ENCODE results near the gene USP54. TPM values are rescaled to one million over a fixed set of nuclear protein-coding genes. Genes with fewer than 3 reads are reported as not detected.
A peak's percentile ranks its signal among the peaks of the same experiment; 100 is the strongest.

USP54 gene
- total RNA-seq, 2 experiments from 2014 or later = 3.4 to 4.1 TPM

DNA sequence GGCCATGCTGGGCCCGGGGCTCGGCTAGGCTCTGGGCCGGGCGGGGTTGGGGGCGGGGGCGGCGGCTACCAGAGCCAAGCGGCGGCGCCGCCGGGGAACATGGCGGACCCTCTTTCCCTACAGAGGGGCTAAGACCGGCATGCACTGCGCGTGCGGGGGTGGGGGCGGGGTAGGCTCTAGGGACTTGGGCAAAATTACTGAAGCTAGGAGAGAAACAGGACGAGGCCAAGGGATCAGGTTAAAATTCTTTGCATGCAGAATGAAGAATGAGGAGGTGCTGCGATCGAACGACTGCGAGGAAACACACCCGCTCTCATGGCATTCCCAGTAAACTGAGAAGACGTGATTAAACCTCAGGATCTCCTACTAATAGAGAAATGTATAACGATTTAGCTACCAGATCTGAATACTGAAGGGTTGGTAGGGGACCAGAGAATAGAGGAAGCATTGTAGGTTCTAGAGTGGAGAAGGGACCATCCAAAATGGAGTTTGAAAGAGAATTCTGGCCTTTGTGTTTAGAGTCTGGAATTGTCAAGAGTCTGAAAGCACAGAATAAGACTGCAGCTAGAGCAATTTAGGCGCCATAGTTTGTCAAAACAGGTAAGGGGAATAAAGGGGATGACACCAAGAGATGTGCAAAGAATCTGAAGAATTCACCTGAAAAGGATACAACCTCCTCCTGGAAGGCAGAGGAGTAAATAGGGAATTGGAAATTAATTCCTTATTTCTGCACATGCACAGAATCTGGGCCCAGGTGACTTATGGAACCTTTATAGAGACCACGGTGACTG lies 95.1 kb downstream of the USP54 start, which contains the start of gene PPP3CB:
TSS of gene PPP3CB (minus strand) at position 141 of the 791 bp plus-strand sequence. CDS start at position 6, 135 bp downstream.
- H3K9me3 Mint-ChIP-seq = no peaks in the 10 kb centered on the region
- ATAC-seq (ENCODE audit: low read depth) (peak; percentile 80), DNase-seq (no peak)
- no peaks in the 10 kb centered on the region for H3K27me3 Mint-ChIP-seq
- peaks cover 28% of the 10 kb centered on the region for H3K4me1 Mint-ChIP-seq
- H3K36me3 Mint-ChIP-seq = peaks cover 12% of the 10 kb centered on the region
- H3K27ac Mint-ChIP-seq = peak within 1 kb of the TSS; percentile 96
- H3K4me3 Mint-ChIP-seq = peak within 1 kb of the TSS; percentile 98
- POLR2A ChIA-PET = interaction anchor here (0.5 to 2.5 kb wide), 17 partner anchors 8 to 400 kb away, joined by 3 to 20 read pairs (median 4); partner anchors contain the start of genes ANXA7, CFAP70, CHCHD1 and DNAJC9

DNA sequence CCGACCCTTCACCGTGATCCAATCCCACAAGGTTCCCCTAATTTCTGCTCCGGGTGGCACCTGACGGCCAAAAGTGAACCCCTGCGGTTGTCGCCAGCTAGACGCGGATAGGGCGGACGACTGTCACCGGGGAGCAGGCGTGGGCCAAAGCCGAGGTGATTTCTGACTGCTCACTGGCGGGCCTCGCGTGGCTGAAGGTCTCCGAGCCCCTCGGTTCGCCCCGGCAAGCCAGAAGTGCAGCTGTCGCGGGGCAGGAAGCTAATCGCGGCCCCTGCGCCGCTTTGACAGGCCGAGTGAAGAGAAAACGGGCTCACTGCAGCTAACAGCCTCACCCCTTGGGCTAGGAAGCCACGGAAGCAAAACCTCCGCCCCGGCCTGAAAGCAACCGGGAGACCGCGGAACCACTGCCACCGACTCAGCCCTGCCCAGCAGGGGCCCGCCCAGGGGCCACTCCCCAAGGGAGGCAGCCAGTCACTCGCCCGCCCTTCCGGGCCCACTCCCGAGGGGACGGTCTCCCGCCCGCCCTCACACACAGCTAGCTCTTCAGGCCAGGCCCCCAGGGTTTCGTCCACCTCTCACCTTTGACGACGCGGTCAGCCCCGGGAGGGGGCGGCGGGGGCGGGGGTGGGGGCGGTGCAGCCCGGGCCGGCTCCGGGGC lies 95.8 kb downstream of the USP54 start:
- H3K4me3 Mint-ChIP-seq = peak overlapping the region; percentile 98
- H3K27ac Mint-ChIP-seq = peak overlapping the region; percentile 96
- peak; percentile 93 for ATAC-seq (ENCODE audit: low read depth)
- POLR2A ChIA-PET = interaction anchor here (0.6 to 2.5 kb wide), 17 partner anchors 9 to 401 kb away, joined by 3 to 20 read pairs (median 4); partner anchors contain the start of genes ANXA7, CFAP70, CHCHD1 and DNAJC9
- no peaks in the 10 kb centered on the region for H3K27me3 Mint-ChIP-seq
- H3K36me3 Mint-ChIP-seq = peaks cover 12% of the 10 kb centered on the region
- peak; percentile 89 for DNase-seq
- no peaks in the 10 kb centered on the region for H3K9me3 Mint-ChIP-seq
- peaks cover 27% of the 10 kb centered on the region for H3K4me1 Mint-ChIP-seq

DNA sequence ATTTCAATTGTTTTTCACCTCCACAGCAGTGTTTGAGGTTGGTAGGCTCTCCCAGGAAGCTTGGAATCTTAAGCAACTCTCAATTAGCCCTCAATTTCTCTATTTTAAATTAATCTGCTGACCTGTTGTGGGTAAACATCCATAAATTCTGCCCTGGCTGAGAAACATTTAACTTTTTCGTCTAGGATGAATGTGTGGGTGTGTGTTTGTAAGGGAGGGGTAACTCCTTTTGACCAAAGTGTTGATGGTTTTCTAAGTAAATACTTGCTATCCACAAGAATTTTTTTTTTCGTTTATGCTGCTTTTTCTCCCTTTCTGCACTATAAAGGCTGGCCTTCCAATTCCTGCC lies 96.3 kb downstream of the USP54 start:
- Mint-ChIP-seq H3K4me3 (peak overlapping the region; percentile 98), H3K27me3 (no peaks in the 10 kb centered on the region), H3K27ac (peak overlapping the region; percentile 96), H3K36me3 (peaks cover 12% of the 10 kb centered on the region), H3K4me1 (peaks cover 27% of the 10 kb centered on the region), H3K9me3 (no peaks in the 10 kb centered on the region)
- POLR2A ChIA-PET = interaction anchor here (0.7 to 2.3 kb wide), 10 partner anchors 8 to 400 kb away, joined by 3 to 20 read pairs (median 5); partner anchors contain the start of genes ANXA7, DNAJC9 and MRPS16
- ATAC-seq (ENCODE audit: low read depth) (no peak), DNase-seq (no peak)

DNA sequence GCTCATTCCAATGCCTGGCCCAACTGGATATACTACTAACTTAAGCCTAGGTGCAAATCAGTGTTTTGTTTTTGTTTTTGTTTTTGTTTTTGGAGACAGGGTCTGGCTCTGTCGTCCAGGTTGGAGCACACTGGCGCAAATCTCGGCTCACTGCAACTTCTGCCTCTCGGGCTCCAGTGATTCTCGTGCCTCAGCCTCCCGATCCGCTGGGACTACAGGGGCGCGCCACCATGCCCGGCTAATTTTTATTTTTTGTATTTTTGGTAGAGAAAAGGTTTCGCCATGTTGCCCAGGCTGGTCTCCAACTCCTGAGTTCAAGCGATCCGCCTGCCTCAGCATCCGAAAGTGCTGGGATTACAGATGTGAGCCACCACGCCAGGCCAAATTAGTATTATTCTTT lies 96.9 kb downstream of the USP54 start:
- no peak for ATAC-seq (ENCODE audit: low read depth)
- no peaks in the 10 kb centered on the region for H3K9me3 Mint-ChIP-seq
- H3K4me1 Mint-ChIP-seq = peaks cover 27% of the 10 kb centered on the region
- no peak for DNase-seq
- peak overlapping the region; percentile 38 for H3K4me3 Mint-ChIP-seq
- peaks cover 14% of the 10 kb centered on the region for H3K36me3 Mint-ChIP-seq
- POLR2A ChIA-PET = interaction anchor here (2.1 to 2.3 kb wide), 3 partner anchors 131 to 247 kb away, joined by 11 to 20 read pairs (median 13); partner anchors contain the start of genes DNAJC9 and MRPS16
- no peak overlapping the region for H3K27ac Mint-ChIP-seq
- H3K27me3 Mint-ChIP-seq = no peaks in the 10 kb centered on the region

DNA sequence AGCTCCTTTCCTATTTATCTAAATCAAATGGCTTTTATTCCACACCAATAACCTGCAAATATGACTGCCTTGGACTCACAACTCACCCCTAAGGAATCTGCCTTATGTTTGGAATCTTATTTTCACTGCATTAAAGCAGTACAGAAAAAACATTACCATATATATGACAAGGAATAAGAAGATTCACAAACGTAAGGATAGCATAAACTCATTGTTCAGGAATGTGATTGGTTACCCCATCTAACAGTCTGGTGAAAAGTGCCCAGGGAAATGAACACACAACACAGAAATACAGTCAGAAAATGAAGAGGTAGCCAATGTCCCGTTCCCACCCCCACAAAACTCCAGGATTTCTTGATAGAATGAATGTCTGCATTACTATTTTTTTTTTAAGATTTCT lies 97.4 kb downstream of the USP54 start:
- Mint-ChIP-seq H3K4me3 (peak overlapping the region; percentile 38), H3K27ac (peak overlapping the region; percentile 47), H3K9me3 (no peaks in the 10 kb centered on the region), H3K27me3 (no peaks in the 10 kb centered on the region), H3K4me1 (peaks cover 27% of the 10 kb centered on the region), H3K36me3 (peaks cover 17% of the 10 kb centered on the region)
- POLR2A ChIA-PET = interaction anchor here (0.7 kb wide), 1 partner anchor 224 kb away, joined by 3 read pairs; no protein-coding TSS in a partner anchor
- ATAC-seq (ENCODE audit: low read depth) (no peak), DNase-seq (no peak)

DNA sequence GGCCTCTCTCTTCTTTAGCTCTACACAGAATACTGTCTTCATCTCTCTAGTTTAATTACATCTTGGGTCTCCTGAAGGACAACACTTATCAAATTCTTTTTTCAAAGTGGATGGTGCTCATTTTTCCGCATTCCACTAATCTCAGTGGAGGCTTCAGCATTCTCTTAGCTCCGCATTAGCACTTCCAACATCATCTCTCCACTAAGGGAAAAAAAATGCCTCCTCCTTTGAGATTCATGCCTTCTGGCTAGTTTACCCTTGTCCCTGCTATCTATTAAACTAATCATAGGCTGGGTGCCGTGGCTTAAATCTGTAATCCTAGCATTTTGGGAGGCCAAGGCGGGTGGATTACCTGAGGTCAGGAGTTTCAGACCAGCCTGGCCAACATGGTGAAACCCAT lies 104.5 kb downstream of the USP54 start:
- ATAC-seq (ENCODE audit: low read depth) (no peak), DNase-seq (no peak)
- H3K27ac Mint-ChIP-seq = no peak overlapping the region
- H3K36me3 Mint-ChIP-seq = peaks cover 29% of the 10 kb centered on the region
- no peaks in the 10 kb centered on the region for H3K27me3 Mint-ChIP-seq
- H3K9me3 Mint-ChIP-seq = no peaks in the 10 kb centered on the region
- POLR2A ChIA-PET = interaction anchor here (0.9 kb wide), 1 partner anchor 9 kb away, joined by 3 read pairs; no protein-coding TSS in a partner anchor
- no peak overlapping the region for H3K4me3 Mint-ChIP-seq
- H3K4me1 Mint-ChIP-seq = peaks cover 5% of the 10 kb centered on the region

DNA sequence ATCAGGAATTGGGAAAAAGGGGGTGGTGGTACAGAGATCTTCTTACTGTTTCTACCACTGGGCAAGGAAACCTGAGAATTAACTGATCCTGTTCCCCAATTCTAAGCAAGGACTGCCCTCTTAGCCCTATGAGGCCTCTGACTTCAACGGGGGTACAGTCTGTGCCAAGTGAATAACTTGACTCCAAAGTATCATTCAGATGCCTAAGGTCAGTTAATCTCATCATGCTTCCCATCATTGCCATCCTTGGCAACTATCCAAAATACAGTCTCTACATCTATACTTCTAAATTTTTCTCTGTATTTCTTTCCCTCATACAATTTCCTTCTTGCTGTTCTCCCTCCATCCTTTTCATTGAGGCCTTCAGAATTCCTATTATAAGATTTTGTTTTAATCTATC lies 105.8 kb downstream of the USP54 start:
- POLR2A ChIA-PET = interaction anchor here (1.0 kb wide), 1 partner anchor 15 kb away, joined by 5 read pairs; no protein-coding TSS in a partner anchor
- peaks cover 29% of the 10 kb centered on the region for H3K36me3 Mint-ChIP-seq
- DNase-seq (no peak), ATAC-seq (ENCODE audit: low read depth) (no peak)
- H3K27me3 Mint-ChIP-seq = no peaks in the 10 kb centered on the region
- no peak overlapping the region for H3K27ac Mint-ChIP-seq
- no peak overlapping the region for H3K4me3 Mint-ChIP-seq
- H3K9me3 Mint-ChIP-seq = no peaks in the 10 kb centered on the region
- H3K4me1 Mint-ChIP-seq = peaks cover 5% of the 10 kb centered on the region

DNA sequence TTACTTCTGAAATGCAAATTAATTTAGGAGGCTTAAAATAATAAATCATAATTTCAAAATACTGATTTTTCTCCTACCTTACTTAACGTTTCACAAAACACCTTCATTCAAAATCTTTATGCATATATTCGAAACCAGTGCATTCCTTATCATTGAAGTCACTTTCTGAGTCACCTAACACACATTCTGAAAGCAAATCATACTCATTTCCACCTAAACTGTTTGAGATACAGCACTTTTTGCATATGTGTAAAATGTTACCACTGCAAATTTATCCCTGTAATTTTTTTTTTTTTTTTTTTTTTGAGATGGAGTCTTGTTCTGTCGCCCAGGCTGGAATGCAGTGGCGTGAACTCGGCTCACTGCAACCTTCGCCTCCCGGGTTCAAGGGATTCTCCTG lies 111.0 kb downstream of the USP54 start:
- no peaks in the 10 kb centered on the region for H3K27me3 Mint-ChIP-seq
- ATAC-seq (ENCODE audit: low read depth) (no peak), DNase-seq (no peak)
- POLR2A ChIA-PET = no interaction called here
- H3K9me3 Mint-ChIP-seq = no peaks in the 10 kb centered on the region
- no peak overlapping the region for H3K27ac Mint-ChIP-seq
- no peak overlapping the region for H3K4me3 Mint-ChIP-seq
- peaks cover 1% of the 10 kb centered on the region for H3K4me1 Mint-ChIP-seq
- peaks cover 16% of the 10 kb centered on the region for H3K36me3 Mint-ChIP-seq

DNA sequence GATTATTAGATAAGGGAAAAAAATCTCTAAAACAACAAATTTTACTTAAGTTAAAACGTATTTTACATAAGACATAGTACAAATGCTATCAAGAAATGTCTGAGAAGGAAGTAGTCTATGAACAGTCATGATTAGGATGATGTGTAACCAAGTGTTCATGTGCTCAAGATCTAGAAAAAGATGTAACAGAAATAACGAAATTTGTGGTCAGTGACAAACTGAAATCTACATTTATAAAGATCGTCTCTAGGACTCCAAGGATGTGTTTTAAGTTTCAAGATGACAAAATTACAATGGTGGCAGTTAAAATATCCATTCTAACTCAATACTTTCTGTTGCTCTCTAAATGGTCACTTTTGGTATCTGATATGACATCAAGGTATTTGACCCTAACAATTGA lies 112.5 kb downstream of the USP54 start:
- H3K4me3 Mint-ChIP-seq = no peak overlapping the region
- H3K27ac Mint-ChIP-seq = no peak overlapping the region
- POLR2A ChIA-PET = no interaction called here
- no peaks in the 10 kb centered on the region for H3K9me3 Mint-ChIP-seq
- H3K4me1 Mint-ChIP-seq = peaks cover 1% of the 10 kb centered on the region
- H3K27me3 Mint-ChIP-seq = no peaks in the 10 kb centered on the region
- ATAC-seq (ENCODE audit: low read depth) (no peak), DNase-seq (no peak)
- H3K36me3 Mint-ChIP-seq = peaks cover 20% of the 10 kb centered on the region

DNA sequence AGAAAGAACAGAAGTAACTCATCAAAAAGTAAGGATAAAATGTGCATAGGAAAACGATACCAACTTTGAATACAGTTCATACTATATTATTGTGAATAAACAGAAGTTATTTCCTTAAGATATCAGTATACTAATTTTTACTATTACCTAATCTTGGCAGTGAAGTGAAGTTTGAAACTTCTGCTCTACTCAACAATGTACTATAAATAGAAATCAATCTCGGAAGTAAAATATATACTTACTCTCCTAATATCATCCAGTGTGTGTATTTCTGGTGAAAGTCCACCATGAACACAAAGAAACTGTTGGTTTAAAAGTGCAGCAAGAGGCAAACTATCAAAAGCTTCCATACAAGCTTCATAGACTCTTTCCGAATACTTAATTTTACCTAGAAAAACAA lies 119.9 kb downstream of the USP54 start:
- DNase-seq (no peak), ATAC-seq (ENCODE audit: low read depth) (no peak)
- Mint-ChIP-seq H3K27ac (no peak overlapping the region), H3K4me3 (no peak overlapping the region), H3K36me3 (peaks cover 29% of the 10 kb centered on the region), H3K4me1 (peaks cover 3% of the 10 kb centered on the region), H3K27me3 (no peaks in the 10 kb centered on the region), H3K9me3 (no peaks in the 10 kb centered on the region)
- POLR2A ChIA-PET = no interaction called here

DNA sequence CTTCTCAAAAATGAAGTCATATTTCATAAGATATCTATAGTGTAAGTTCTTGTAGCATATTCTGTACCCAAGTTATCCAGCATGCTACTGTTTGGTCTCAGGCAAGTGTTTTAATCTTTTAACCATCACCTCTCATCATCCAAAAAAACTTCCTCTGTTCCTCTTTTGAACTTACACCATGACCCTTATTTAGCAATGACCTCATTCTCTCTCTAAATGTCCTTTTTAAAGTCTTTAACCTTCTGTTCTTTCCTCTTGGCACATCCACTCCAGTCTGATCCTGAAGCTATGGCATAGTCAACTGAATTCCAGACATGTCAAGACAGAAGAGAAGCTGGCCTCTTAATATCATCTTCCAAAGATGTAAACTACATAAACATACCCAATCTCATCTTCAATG lies 121.6 kb downstream of the USP54 start:
- Mint-ChIP-seq H3K27me3 (no peaks in the 10 kb centered on the region), H3K27ac (no peak overlapping the region), H3K4me1 (peaks cover 3% of the 10 kb centered on the region), H3K9me3 (no peaks in the 10 kb centered on the region), H3K4me3 (no peak overlapping the region), H3K36me3 (peaks cover 26% of the 10 kb centered on the region)
- POLR2A ChIA-PET = interaction anchor here (1.2 kb wide), 1 partner anchor 16 kb away, joined by 5 read pairs; no protein-coding TSS in a partner anchor
- DNase-seq (no peak), ATAC-seq (ENCODE audit: low read depth) (no peak)

DNA sequence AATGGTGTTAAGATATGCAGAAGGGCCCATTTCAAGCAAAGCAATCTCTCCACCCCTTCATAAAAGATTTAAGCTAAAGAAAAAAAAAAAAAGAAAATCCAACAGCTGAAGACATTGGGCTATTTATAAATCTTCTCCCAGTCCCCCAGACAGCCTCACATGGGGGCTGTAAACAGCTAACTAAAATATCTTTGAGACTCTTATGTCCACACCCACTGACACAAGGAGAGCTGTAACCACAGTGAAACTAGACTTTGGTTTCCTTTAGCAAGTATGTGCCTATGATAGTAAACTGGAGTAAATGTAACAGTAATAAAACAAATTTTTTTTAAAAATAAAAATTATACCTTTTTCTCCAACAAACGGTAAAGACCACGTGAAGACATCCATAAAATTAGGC lies 123.9 kb downstream of the USP54 start:
- Mint-ChIP-seq H3K9me3 (no peaks in the 10 kb centered on the region), H3K4me3 (no peak overlapping the region), H3K27ac (no peak overlapping the region), H3K36me3 (peaks cover 30% of the 10 kb centered on the region), H3K27me3 (no peaks in the 10 kb centered on the region), H3K4me1 (peaks cover 3% of the 10 kb centered on the region)
- DNase-seq (no peak), ATAC-seq (ENCODE audit: low read depth) (peak; percentile 67)
- POLR2A ChIA-PET = interaction anchor here (0.9 kb wide), 1 partner anchor 158 kb away, joined by 4 read pairs; no protein-coding TSS in a partner anchor

DNA sequence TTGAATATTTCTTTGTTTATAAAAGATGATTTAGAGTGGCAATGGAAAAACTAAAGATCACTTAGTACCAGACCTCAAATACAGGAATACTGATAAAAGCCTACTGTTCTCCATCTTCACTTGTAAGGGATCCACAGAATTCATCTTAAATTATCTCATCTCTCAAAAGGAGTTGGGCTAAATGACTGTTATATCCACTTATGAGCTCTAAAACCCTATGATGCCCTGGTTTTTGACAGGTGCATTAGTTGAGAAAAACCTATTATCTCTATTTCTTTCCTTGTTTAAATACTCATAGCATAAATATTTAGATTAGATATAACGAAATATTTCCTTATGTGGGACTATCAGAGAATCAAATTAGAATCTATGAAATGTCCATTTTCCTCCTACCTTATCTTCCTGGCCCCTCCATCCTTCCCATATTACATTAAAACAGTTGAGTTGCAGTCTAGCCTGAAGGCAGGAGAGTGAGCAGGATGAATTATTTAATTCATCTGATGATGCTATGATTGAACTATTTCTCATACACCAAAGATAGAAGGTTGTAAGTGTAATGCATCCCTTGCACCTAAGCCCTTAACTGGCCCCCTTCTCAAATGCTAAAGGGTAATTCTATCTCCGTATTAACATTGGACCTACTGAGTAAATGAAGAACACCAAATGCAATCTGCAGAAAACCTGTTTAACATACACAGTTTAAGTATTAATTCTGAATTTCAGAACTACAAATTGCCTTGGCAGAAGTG lies 125.0 kb downstream of the USP54 start:
- Mint-ChIP-seq H3K4me3 (no peak overlapping the region), H3K27ac (peak overlapping the region; percentile 23), H3K27me3 (no peaks in the 10 kb centered on the region), H3K9me3 (no peaks in the 10 kb centered on the region), H3K4me1 (peaks cover 5% of the 10 kb centered on the region), H3K36me3 (peaks cover 30% of the 10 kb centered on the region)
- DNase-seq = no peak
- no peak for ATAC-seq (ENCODE audit: low read depth)
- POLR2A ChIA-PET = no interaction called here

Measured in activated naive CD8-positive, alpha-beta T cell treated with anti-CD3 and anti-CD28 coated beads, Interleukin-2, amount 10 ng/mL, durations not matched to agents 7 days and 5 days (primary cell).